Measurements from ENCODE around the gene TSPAN31.

DNA sequence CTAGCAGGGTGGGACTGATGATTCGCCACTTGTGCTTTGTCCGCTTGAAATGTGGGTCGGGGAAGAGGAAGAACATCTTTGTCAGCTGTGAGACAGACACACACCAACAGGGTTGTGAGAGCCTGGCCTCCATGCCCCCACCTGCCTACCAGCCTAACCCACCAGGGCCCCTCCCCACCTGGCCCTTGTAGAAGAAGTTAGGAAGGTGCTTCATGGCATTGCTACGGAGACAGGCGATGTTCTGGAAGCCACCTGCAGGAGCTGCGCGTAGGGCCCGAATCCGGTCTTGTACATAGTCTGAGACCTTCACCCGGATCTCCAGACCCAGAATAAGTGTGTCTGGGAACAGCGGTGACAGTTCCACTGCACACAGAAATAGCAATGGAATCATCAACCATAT is 24.8 kb downstream of the TSPAN31 start:
- TF ChIP-seq, protein P1, sequence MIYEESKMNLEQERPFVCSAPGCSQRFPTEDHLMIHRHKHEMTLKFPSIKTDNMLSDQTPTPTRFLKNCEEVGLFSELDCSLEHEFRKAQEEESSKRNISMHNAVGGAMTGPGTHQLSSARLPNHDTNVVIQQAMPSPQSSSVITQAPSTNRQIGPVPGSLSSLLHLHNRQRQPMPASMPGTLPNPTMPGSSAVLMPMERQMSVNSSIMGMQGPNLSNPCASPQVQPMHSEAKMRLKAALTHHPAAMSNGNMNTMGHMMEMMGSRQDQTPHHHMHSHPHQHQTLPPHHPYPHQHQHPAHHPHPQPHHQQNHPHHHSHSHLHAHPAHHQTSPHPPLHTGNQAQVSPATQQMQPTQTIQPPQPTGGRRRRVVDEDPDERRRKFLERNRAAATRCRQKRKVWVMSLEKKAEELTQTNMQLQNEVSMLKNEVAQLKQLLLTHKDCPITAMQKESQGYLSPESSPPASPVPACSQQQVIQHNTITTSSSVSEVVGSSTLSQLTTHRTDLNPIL (CRISPR knock-in tag; IDR thresholded peaks at IDR 0.05; ENCODE audit: low read depth), result no peak
- TF ChIP-seq ZFP30 (CRISPR knock-in tag; IDR thresholded peaks at IDR 0.05) (no peak), RARB (CRISPR knock-in tag; IDR thresholded peaks at IDR 0.05) (no peak), BACH2 (CRISPR knock-in tag; IDR thresholded peaks at IDR 0.05; ENCODE audit: borderline replicate concordance) (no peak)
- TF ChIP-seq, protein P2, sequence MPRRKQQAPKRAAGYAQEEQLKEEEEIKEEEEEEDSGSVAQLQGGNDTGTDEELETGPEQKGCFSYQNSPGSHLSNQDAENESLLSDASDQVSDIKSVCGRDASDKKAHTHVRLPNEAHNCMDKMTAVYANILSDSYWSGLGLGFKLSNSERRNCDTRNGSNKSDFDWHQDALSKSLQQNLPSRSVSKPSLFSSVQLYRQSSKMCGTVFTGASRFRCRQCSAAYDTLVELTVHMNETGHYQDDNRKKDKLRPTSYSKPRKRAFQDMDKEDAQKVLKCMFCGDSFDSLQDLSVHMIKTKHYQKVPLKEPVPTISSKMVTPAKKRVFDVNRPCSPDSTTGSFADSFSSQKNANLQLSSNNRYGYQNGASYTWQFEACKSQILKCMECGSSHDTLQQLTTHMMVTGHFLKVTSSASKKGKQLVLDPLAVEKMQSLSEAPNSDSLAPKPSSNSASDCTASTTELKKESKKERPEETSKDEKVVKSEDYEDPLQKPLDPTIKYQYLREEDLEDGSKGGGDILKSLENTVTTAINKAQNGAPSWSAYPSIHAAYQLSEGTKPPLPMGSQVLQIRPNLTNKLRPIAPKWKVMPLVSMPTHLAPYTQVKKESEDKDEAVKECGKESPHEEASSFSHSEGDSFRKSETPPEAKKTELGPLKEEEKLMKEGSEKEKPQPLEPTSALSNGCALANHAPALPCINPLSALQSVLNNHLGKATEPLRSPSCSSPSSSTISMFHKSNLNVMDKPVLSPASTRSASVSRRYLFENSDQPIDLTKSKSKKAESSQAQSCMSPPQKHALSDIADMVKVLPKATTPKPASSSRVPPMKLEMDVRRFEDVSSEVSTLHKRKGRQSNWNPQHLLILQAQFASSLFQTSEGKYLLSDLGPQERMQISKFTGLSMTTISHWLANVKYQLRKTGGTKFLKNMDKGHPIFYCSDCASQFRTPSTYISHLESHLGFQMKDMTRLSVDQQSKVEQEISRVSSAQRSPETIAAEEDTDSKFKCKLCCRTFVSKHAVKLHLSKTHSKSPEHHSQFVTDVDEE (CRISPR knock-in tag; IDR thresholded peaks at IDR 0.05), result no peak
- TF ChIP-seq, protein P3, sequence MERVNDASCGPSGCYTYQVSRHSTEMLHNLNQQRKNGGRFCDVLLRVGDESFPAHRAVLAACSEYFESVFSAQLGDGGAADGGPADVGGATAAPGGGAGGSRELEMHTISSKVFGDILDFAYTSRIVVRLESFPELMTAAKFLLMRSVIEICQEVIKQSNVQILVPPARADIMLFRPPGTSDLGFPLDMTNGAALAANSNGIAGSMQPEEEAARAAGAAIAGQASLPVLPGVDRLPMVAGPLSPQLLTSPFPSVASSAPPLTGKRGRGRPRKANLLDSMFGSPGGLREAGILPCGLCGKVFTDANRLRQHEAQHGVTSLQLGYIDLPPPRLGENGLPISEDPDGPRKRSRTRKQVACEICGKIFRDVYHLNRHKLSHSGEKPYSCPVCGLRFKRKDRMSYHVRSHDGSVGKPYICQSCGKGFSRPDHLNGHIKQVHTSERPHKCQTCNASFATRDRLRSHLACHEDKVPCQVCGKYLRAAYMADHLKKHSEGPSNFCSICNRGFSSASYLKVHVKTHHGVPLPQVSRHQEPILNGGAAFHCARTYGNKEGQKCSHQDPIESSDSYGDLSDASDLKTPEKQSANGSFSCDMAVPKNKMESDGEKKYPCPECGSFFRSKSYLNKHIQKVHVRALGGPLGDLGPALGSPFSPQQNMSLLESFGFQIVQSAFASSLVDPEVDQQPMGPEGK (CRISPR knock-in tag; IDR thresholded peaks at IDR 0.05; ENCODE audit: borderline replicate concordance), result no peak

All from SK-N-SH treated with all-trans-retinoic acid at 6 μM for 48 hours (cell line).